WI38 (cell line): ENCODE results near the gene RPL12.
A peak's percentile ranks its signal among the peaks of the same experiment; 100 is the strongest.

ENCODE experiments used
- H3K4me3 ChIP-seq: 2 replicates; pipeline ENCODE4 v1.5.1; 2011; ENCODE audit warnings: low read depth, mild to moderate bottlenecking, control low read depth, low read length
- CTCF ChIP-seq: IDR thresholded peaks from 2 replicates; pipeline ENCODE4 v1.5.1; 2012; ENCODE audit warnings: low read depth, mild to moderate bottlenecking, control low read depth, low read length

Gene RPL12

GRCh38 chr9:127437497-127438264 is 13.5 kb downstream of the RPL12 start:
- no peak for TF ChIP-seq CTCF
- H3K4me3 ChIP-seq = no peak overlapping the region

- TF ChIP-seq CTCF = no peak
- H3K4me3 ChIP-seq = no peak overlapping the region
Measured at GRCh38 chr9:127430415-127430814, 20.8 kb downstream of the RPL12 start.

- no peak for TF ChIP-seq CTCF
- H3K4me3 ChIP-seq = no peak overlapping the region
Measured at GRCh38 chr9:127428348-127428747, 22.9 kb downstream of the RPL12 start.

- no peak overlapping the region for H3K4me3 ChIP-seq
- TF ChIP-seq CTCF = no peak
Measured at GRCh38 chr9:127426756-127427155, 24.4 kb downstream of the RPL12 start.

GRCh38 chr9:127424676-127424999 is 26.6 kb downstream of the RPL12 start:
- no peak for TF ChIP-seq CTCF
- peak overlapping the region; percentile 80 for H3K4me3 ChIP-seq

- TF ChIP-seq CTCF = no peak
- H3K4me3 ChIP-seq = peak within 1 kb of the TSS; percentile 80
Measured at GRCh38 chr9:127423934-127424675, 27.1 kb downstream of the RPL12 start, which contains the start of gene ZNF79. TSS of gene ZNF79 (plus strand) at chr9:127424382. CDS start at chr9:127424788, 406 bp downstream.

GRCh38 chr9:127423476-127423933 is 27.7 kb downstream of the RPL12 start:
- TF ChIP-seq CTCF = no peak
- peak overlapping the region; percentile 80 for H3K4me3 ChIP-seq
